GM12878 (cell line): ENCODE data around the gene ERG.

ENCODE experiments used
- CEBPB ChIP-seq, 2 experiments: fragments of 150-350 bp in 1 of 2; IDR thresholded peaks; 2 replicates each; pipeline ENCODE4 v1.6.1; 2012 to 2014; ENCODE audit warnings: low read depth in 2 of 2, low read length in 2 of 2, borderline replicate concordance in 1 of 2, inconsistent platforms in 1 of 2
- EED ChIP-seq: sonication (generic); IDR thresholded peaks from 2 replicates; pipeline ENCODE4 v1.6.1; 2016; ENCODE audit warnings: antibody characterized with exemption, low read depth
- EP300 ChIP-seq, 2 experiments: fragments of 150-350 bp in 1 of 2; IDR thresholded peaks; 2 replicates each; pipeline ENCODE4 v1.6.1; 2011 to 2012; ENCODE audit warnings: low read depth in 2 of 2, low read length in 2 of 2, borderline replicate concordance in 1 of 2, improper control_type of control experiment in 1 of 2, inconsistent platforms in 1 of 2; ENCODE audit not compliant: control insufficient read depth in 1 of 2
- RCOR1 ChIP-seq: conservative IDR thresholded peaks from 2 replicates; pipeline ENCODE4 v1.6.1; 2012; ENCODE audit warnings: low read depth, low read length, improper control_type of control experiment
- TF ChIP-seq, protein P1 (sequence below), 3 experiments: IDR thresholded peaks in 2 of 3; conservative IDR thresholded peaks in 1 of 3; 2 replicates each; pipeline ENCODE4 v1.5.1; 2011; ENCODE audit warnings: low read depth in 3 of 3, low read length in 3 of 3, mild to moderate bottlenecking in 3 of 3, control low read depth in 2 of 3, moderate library complexity in 2 of 3, inconsistent platforms in 1 of 3, mixed read lengths in 1 of 3; ENCODE audit not compliant: control insufficient read depth in 2 of 3, insufficient read depth in 1 of 3; ENCODE audit errors: extremely low read depth in 1 of 3

DNA sequence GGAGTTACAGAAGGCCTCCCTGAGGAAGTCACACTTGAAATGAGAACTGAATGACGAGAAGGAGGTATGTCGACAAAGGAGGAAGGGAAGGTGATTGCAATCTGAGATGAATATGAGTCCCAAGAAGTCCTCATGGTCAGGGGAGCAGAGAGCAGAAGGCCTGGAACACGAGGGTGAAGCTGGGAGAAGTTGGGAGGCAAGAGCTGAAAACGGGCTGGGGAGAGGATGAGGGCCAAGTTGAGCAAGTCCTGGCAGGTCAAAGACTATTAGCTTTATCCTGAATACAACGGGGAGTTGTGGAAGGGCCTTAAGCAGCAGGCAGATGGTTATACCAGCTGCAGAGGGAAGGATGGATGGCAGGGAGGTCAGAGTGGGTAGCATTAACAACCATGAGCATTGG lies 152.0 kb downstream of the ERG start:
- TF ChIP-seq EP300 (IDR thresholded peaks at IDR 0.05; ENCODE audit: borderline replicate concordance in 1 of 2, control insufficient read depth in 1 of 2, low read depth in 2 of 2, low read length in 2 of 2): no peak
- TF ChIP-seq, protein P1, sequence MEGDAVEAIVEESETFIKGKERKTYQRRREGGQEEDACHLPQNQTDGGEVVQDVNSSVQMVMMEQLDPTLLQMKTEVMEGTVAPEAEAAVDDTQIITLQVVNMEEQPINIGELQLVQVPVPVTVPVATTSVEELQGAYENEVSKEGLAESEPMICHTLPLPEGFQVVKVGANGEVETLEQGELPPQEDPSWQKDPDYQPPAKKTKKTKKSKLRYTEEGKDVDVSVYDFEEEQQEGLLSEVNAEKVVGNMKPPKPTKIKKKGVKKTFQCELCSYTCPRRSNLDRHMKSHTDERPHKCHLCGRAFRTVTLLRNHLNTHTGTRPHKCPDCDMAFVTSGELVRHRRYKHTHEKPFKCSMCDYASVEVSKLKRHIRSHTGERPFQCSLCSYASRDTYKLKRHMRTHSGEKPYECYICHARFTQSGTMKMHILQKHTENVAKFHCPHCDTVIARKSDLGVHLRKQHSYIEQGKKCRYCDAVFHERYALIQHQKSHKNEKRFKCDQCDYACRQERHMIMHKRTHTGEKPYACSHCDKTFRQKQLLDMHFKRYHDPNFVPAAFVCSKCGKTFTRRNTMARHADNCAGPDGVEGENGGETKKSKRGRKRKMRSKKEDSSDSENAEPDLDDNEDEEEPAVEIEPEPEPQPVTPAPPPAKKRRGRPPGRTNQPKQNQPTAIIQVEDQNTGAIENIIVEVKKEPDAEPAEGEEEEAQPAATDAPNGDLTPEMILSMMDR (IDR thresholded peaks at IDR 0.05 in 2 of 3, conservative IDR thresholded peaks at IDR 0.05 in 1 of 3; ENCODE audit: control insufficient read depth in 2 of 3, extremely low read depth in 1 of 3, insufficient read depth in 1 of 3, low read depth in 3 of 3, low read length in 3 of 3): no peak
- no peak for TF ChIP-seq CEBPB (IDR thresholded peaks at IDR 0.05; ENCODE audit: borderline replicate concordance in 1 of 2, low read depth in 2 of 2, low read length in 2 of 2)
- TF ChIP-seq EED: no peak
- no peak for TF ChIP-seq RCOR1
